GM12872 (cell line): ENCODE measurements around the gene TTC29.

Experiments
- CTCF ChIP-seq: IDR thresholded peaks from 3 replicates; pipeline ENCODE4 v1.5.1; 2011; ENCODE audit warnings: low read depth, mild to moderate bottlenecking, low read length, moderate library complexity; ENCODE audit not compliant: insufficient read depth

The TTC29 gene

GRCh38 chr4:146790515-146790914 is 155.1 kb downstream of the TTC29 start:
- no peak for TF ChIP-seq CTCF

GRCh38 chr4:146787731-146788130 is 157.9 kb downstream of the TTC29 start:
- no peak for TF ChIP-seq CTCF

- TF ChIP-seq CTCF: no peak
Observed at GRCh38 chr4:146776691-146777090, 169.0 kb downstream of the TTC29 start.

GRCh38 chr4:146763560-146763959 is 182.1 kb downstream of the TTC29 start:
- TF ChIP-seq CTCF: no peak

- no peak for TF ChIP-seq CTCF
Observed at GRCh38 chr4:146762016-146762415, 183.6 kb downstream of the TTC29 start.

GRCh38 chr4:146742416-146742815 is 203.2 kb downstream of the TTC29 start:
- no peak for TF ChIP-seq CTCF

- TF ChIP-seq CTCF: no peak
Observed at GRCh38 chr4:146739182-146739581, 206.5 kb downstream of the TTC29 start.

GRCh38 chr4:146709956-146710355 is 235.7 kb downstream of the TTC29 start:
- no peak for TF ChIP-seq CTCF
